ENCODE data around the gene SPOCK1.

- TF ChIP-seq CTCF (IDR thresholded peaks at IDR 0.05; ENCODE audit: extremely low read depth in 1 of 2, insufficient read depth in 1 of 2, low read depth in 1 of 2, low read length in 2 of 2) (no peak), EZH2 (IDR thresholded peaks at IDR 0.05; ENCODE audit: borderline replicate concordance, low read depth, low read length, severe bottlenecking) (no peak), MAX (IDR thresholded peaks at IDR 0.05; ENCODE audit: insufficient read depth, insufficient read length) (no peak), POLR2A (IDR thresholded peaks at IDR 0.05; ENCODE audit: low read depth, low read length) (no peak)
Measured at GRCh38 chr5:137292461-137293027, 206.6 kb downstream of the SPOCK1 start.

Data from endothelial cell of umbilical vein (primary cell).